Mammary epithelial cell (primary cell): Measurements from ENCODE around the gene PRDM13.

Experiments
- EZH2 ChIP-seq: IDR thresholded peaks from 2 replicates; pipeline ENCODE4 v1.6.1; 2012; ENCODE audit warnings: low read length, inconsistent platforms, borderline replicate concordance
- TF ChIP-seq, protein P1 (sequence below), 2 donors: IDR thresholded peaks in 1 of 2; conservative IDR thresholded peaks in 1 of 2; 2 replicates each; pipeline ENCODE4 v1.5.1; 2011 to 2012; ENCODE audit warnings: inconsistent platforms in 2 of 2, low read length in 2 of 2, mild to moderate bottlenecking in 2 of 2, control low read depth in 1 of 2, low read depth in 1 of 2; ENCODE audit not compliant: insufficient read depth in 1 of 2; ENCODE audit errors: extremely low read depth in 1 of 2

DNA sequence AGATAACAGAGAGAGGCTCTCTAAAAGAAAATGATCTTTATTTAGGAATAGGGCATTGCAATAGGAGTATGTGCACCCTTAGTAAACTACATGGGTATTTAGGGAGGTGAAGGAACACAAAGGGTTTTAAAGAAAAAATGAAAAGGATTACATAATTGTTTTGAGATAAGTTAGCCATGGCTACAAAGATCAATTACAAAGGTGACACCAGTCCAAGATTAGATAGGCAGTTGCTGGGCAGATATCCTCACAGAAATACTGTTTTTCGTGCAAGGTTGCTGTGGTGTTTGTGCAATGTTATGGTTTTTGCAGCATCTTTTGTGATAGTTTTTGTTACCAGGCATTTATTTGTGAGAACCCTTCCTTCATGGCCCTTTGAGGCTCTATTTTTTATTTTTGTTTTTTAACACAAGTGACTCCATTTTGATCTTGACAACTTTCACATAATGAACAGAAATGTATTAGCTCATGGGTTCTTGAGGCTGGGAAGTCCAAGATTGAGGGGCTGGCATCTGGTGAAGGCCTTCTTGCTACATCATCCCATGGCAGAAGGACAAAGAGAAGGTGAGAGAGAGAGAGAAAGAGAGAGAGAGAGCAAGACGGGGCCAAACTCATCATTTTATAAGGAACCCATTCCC, 32.5 kb upstream of the PRDM13 start:
- TF ChIP-seq, protein P1, sequence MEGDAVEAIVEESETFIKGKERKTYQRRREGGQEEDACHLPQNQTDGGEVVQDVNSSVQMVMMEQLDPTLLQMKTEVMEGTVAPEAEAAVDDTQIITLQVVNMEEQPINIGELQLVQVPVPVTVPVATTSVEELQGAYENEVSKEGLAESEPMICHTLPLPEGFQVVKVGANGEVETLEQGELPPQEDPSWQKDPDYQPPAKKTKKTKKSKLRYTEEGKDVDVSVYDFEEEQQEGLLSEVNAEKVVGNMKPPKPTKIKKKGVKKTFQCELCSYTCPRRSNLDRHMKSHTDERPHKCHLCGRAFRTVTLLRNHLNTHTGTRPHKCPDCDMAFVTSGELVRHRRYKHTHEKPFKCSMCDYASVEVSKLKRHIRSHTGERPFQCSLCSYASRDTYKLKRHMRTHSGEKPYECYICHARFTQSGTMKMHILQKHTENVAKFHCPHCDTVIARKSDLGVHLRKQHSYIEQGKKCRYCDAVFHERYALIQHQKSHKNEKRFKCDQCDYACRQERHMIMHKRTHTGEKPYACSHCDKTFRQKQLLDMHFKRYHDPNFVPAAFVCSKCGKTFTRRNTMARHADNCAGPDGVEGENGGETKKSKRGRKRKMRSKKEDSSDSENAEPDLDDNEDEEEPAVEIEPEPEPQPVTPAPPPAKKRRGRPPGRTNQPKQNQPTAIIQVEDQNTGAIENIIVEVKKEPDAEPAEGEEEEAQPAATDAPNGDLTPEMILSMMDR (conservative IDR thresholded peaks at IDR 0.05 in 1 of 2, IDR thresholded peaks at IDR 0.05 in 1 of 2; ENCODE audit: extremely low read depth in 1 of 2, insufficient read depth in 1 of 2, low read depth in 1 of 2, low read length in 2 of 2): no peak
- TF ChIP-seq EZH2: no peak
